ENCODE measurements around the gene SELENOW.

Gene SELENOW

GRCh38 chr19:47756953-47757608, 21.4 kb upstream of the SELENOW start:
- no peak overlapping the region for H3K9ac ChIP-seq
- no peaks in the 10 kb centered on the region for H3K4me1 ChIP-seq
- H3K9me3 ChIP-seq (ENCODE audit: control insufficient read depth, low read length): no peaks in the 10 kb centered on the region
- H3K36me3 ChIP-seq (ENCODE audit: control insufficient read depth, insufficient read depth, low read length): no peaks in the 10 kb centered on the region
- no peaks in the 10 kb centered on the region for H3K27me3 ChIP-seq (ENCODE audit: control insufficient read depth, insufficient read depth, low read length)
- no peak overlapping the region for H3K27ac ChIP-seq
- no peak overlapping the region for H3K4me3 ChIP-seq (ENCODE audit: low read depth, low read length)
- no peak overlapping the region for H3K4me2 ChIP-seq (ENCODE audit: low read length)
- H3K79me2 ChIP-seq: no peaks in the 10 kb centered on the region
- H2AFZ ChIP-seq: no peak overlapping the region
- TF ChIP-seq CTCF (IDR thresholded peaks at IDR 0.05): no peak

DNA sequence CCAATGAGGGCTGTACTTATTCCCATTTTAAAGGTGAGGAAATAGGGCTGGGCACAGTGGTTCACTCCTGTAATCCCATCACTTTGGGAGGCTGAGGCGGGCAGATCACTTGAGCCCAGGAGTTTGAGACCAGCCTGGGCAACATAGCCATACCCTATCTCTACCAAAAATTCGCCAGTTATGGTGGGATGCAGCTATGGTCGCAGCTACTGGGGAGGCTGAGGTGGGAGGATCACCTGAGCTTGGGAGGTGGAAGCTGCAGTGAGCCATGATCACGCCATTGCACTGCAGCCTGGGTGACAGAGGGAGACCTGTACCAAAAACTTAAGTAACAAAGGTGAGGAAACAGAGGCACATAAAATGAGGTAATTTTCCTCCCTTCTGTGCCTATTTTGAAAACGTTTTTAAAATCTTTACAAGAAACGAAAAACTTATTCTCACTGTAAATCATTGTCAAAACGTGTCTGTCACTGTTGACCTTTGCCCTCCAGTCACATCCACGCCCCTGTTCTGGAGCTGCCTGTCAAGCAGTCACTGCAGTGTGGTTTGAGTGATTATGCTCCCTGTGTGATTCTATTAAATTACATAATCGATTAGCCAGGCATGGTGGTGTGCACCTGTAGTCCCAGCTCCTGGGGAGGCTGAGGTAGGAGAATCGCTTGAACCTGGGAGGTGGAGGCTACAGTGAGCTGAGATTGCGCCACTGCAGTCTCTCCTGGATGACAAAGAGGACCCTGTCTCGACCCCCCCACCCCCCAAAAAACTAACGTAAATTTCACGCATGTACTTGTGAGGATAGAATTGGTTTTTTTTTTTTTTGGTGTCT, 20.7 kb upstream of the SELENOW start:
- no peaks in the 10 kb centered on the region for H3K4me1 ChIP-seq
- no peak for TF ChIP-seq CTCF (IDR thresholded peaks at IDR 0.05)
- H3K27ac ChIP-seq: no peak overlapping the region
- no peak overlapping the region for H2AFZ ChIP-seq
- H3K4me3 ChIP-seq (ENCODE audit: low read depth, low read length): no peak overlapping the region
- H3K79me2 ChIP-seq: no peaks in the 10 kb centered on the region
- no peaks in the 10 kb centered on the region for H3K36me3 ChIP-seq (ENCODE audit: control insufficient read depth, insufficient read depth, low read length)
- H3K9ac ChIP-seq: no peak overlapping the region
- H3K27me3 ChIP-seq (ENCODE audit: control insufficient read depth, insufficient read depth, low read length): no peaks in the 10 kb centered on the region
- H3K9me3 ChIP-seq (ENCODE audit: control insufficient read depth, low read length): no peaks in the 10 kb centered on the region
- H3K4me2 ChIP-seq (ENCODE audit: low read length): no peak overlapping the region

GRCh38 chr19:47758443-47758804, 20.1 kb upstream of the SELENOW start:
- Histone ChIP-seq H3K27me3 (ENCODE audit: control insufficient read depth, insufficient read depth, low read length) (no peaks in the 10 kb centered on the region), H3K9ac (no peak overlapping the region), H3K4me2 (ENCODE audit: low read length) (no peak overlapping the region), H3K4me3 (ENCODE audit: low read depth, low read length) (no peak overlapping the region), H3K79me2 (no peaks in the 10 kb centered on the region), H3K9me3 (ENCODE audit: control insufficient read depth, low read length) (no peaks in the 10 kb centered on the region), H3K36me3 (ENCODE audit: control insufficient read depth, insufficient read depth, low read length) (no peaks in the 10 kb centered on the region), H2AFZ (no peak overlapping the region), H3K27ac (no peak overlapping the region), H3K4me1 (no peaks in the 10 kb centered on the region)
- TF ChIP-seq CTCF (IDR thresholded peaks at IDR 0.05): no peak

- no peak overlapping the region for H3K4me3 ChIP-seq (ENCODE audit: low read depth, low read length)
- H2AFZ ChIP-seq: no peak overlapping the region
- H3K4me2 ChIP-seq (ENCODE audit: low read length): no peak overlapping the region
- TF ChIP-seq CTCF (IDR thresholded peaks at IDR 0.05): no peak
- no peak overlapping the region for H3K9ac ChIP-seq
- H3K27ac ChIP-seq: no peak overlapping the region
- no peaks in the 10 kb centered on the region for H3K4me1 ChIP-seq
- no peaks in the 10 kb centered on the region for H3K9me3 ChIP-seq (ENCODE audit: control insufficient read depth, low read length)
- H3K27me3 ChIP-seq (ENCODE audit: control insufficient read depth, insufficient read depth, low read length): no peaks in the 10 kb centered on the region
- no peaks in the 10 kb centered on the region for H3K36me3 ChIP-seq (ENCODE audit: control insufficient read depth, insufficient read depth, low read length)
- H3K79me2 ChIP-seq: no peaks in the 10 kb centered on the region
These were observed 17.9 kb upstream of the SELENOW start for GRCh38 chr19:47760632-47760999.

All from parathyroid adenoma (tissue), 2 donors.